Sigmoid colon (tissue), 4 donors: ENCODE data around the gene LEKR1.

ENCODE experiments used
- POLR2AphosphoS5 ChIP-seq, 4 donors: sonication (generic); formaldehyde crosslinking; IDR thresholded peaks; one replicate each; pipeline ENCODE4 v1.6.1; 2017; ENCODE audit warnings: antibody characterized with exemption in 4 of 4
- TF ChIP-seq, protein P1 (sequence below), 4 experiments: fragments of 450-650 bp in 3 of 4; fragments of 200-600 bp in 1 of 4; IDR thresholded peaks; one replicate each; pipeline ENCODE4 v1.5.1; 2016 to 2019; ENCODE audit warnings: antibody characterized with exemption in 4 of 4, mild to moderate bottlenecking in 3 of 4, moderate library complexity in 2 of 4

DNA sequence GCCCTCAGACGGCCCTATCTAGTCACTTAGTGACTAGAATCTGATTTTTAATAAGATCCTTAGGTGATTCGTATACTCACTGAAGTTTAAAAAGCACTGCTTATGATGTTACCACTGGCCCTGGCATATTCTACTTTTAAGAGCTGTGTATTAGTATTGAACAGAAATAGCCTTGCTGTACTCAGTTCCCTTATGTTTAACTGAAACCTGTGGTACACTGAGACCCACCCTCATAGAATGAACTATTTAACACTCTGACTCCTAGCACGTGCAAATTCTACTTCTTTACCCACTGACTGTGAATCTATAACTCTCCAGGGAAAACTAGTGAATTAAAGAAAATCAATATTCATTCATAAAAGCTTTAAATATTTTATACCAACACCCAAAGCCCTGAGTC, 224.9 kb downstream of the LEKR1 start:
- TF ChIP-seq POLR2AphosphoS5 (IDR thresholded peaks at IDR 0.05) = no peak
- TF ChIP-seq, protein P1, sequence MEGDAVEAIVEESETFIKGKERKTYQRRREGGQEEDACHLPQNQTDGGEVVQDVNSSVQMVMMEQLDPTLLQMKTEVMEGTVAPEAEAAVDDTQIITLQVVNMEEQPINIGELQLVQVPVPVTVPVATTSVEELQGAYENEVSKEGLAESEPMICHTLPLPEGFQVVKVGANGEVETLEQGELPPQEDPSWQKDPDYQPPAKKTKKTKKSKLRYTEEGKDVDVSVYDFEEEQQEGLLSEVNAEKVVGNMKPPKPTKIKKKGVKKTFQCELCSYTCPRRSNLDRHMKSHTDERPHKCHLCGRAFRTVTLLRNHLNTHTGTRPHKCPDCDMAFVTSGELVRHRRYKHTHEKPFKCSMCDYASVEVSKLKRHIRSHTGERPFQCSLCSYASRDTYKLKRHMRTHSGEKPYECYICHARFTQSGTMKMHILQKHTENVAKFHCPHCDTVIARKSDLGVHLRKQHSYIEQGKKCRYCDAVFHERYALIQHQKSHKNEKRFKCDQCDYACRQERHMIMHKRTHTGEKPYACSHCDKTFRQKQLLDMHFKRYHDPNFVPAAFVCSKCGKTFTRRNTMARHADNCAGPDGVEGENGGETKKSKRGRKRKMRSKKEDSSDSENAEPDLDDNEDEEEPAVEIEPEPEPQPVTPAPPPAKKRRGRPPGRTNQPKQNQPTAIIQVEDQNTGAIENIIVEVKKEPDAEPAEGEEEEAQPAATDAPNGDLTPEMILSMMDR (IDR thresholded peaks at IDR 0.05) = no peak
